Measurements from ENCODE around the gene RBM20.

- no peak for TF ChIP-seq POLR2AphosphoS5 (IDR thresholded peaks at IDR 0.05)
- TF ChIP-seq CTCF (IDR thresholded peaks at IDR 0.05) = no peak
These were observed 148.5 kb downstream of the RBM20 start for GRCh38 chr10:110792476-110793125.

All from stomach (tissue), 4 donors.